Stomach (tissue), 9 donors: ENCODE measurements around the gene CDK2AP2. TPM values are rescaled to one million over a fixed set of nuclear protein-coding genes. Genes with fewer than 3 reads are reported as not detected.

ENCODE experiments used
- DNase-seq, 2 donors: peaks; one replicate each; pipeline versions ENCODE4 v3.0.0 to v3.0.0-alpha.2; 2013 to 2019
- H3K27ac ChIP-seq, 5 donors: fragments of 200-600 bp in 4 of 5; sonication (generic) in 4 of 5; one replicate each; pipeline ENCODE4 v1.5.1; 2013 to 2019; ENCODE audit warnings: mild to moderate bottlenecking in 1 of 5, moderate library complexity in 1 of 5
- H3K27me3 ChIP-seq, 3 donors: fragments of 200-600 bp; sonication (generic); one replicate each; pipeline ENCODE4 v1.5.1; 2017 to 2019; ENCODE audit warnings: mixed run types in 1 of 3
- H3K36me3 ChIP-seq, 4 donors: fragments of 200-600 bp; sonication (generic); 1 replicate in 3 of 4; 2 replicates in 1 of 4; pipeline ENCODE4 v1.5.1; 2016 to 2019
- H3K4me1 ChIP-seq, 4 donors: fragments of 200-600 bp; sonication (generic); one replicate each; pipeline ENCODE4 v1.5.1; 2016 to 2019
- H3K4me3 ChIP-seq, 4 donors: fragments of 200-600 bp; sonication (generic) in 3 of 4; one replicate each; pipeline ENCODE4 v1.5.1; 2016 to 2019; ENCODE audit warnings: mild to moderate bottlenecking in 1 of 4
- H3K9me3 ChIP-seq, 4 donors: fragments of 200-600 bp; sonication (generic); one replicate each; pipeline ENCODE4 v1.5.1; 2016 to 2019
- EP300 ChIP-seq: sonication (generic); formaldehyde crosslinking; IDR thresholded peaks from one replicate; pipeline ENCODE4 v1.6.1; 2017; ENCODE audit warnings: antibody characterized with exemption
- POLR2A ChIP-seq, 4 donors: fragments of 450-650 bp; IDR thresholded peaks; one replicate each; pipeline ENCODE4 v1.6.1; 2016; ENCODE audit warnings: antibody characterized with exemption in 4 of 4, control low read depth in 2 of 4, mild to moderate bottlenecking in 1 of 4, moderate library complexity in 1 of 4
- POLR2AphosphoS5 ChIP-seq, 3 donors: sonication (generic); formaldehyde crosslinking; IDR thresholded peaks; one replicate each; pipeline ENCODE4 v1.6.1; 2016; ENCODE audit warnings: antibody characterized with exemption in 3 of 3
- WGBS, 5 donors: extraction: QIAGEN DNeasy Blood & Tissue Kit in 3 of 5; methylation state at CpG; one replicate each; pipeline versions ENCODE4 v1.1.5 to v1.1.7; 2013 to 2018; 5-methylcytosine and 5-hydroxymethylcytosine counted together
- intact Hi-C: fragments of 100-400 bp; cut with DNase I; formaldehyde crosslinking; loops from one replicate; pipeline ENCODE4 v1.15.1; 2023; ENCODE audit warnings: low total_unique reads
- polyA plus RNA-seq, 3 donors: library from polyadenylated mRNA; stranded (reverse); fragments of 200-250 nt; gene quantifications; one replicate each; pipeline ENCODE4 v1.2.3, GENCODE V29; 2013
- total RNA-seq, 5 donors: library from RNA; depleted of rRNA; stranded (reverse); fragments of >200 nt; gene quantifications; one replicate each; pipeline versions ENCODE4 v1.1.0 to v1.2.3, GENCODE V29; 2014 to 2016
- TF ChIP-seq, protein P1 (sequence below), 7 experiments: fragments of 450-650 bp in 4 of 7; fragments of 200-600 bp in 3 of 7; sonication (generic) in 3 of 7; IDR thresholded peaks; one replicate each; pipeline ENCODE4 v1.5.1; 2016 to 2019; ENCODE audit warnings: antibody characterized with exemption in 7 of 7, control low read depth in 2 of 7, mild to moderate bottlenecking in 1 of 7
- donor health status: healthy with polysubstance abuse.
- donor health status: Bipolar disorder and iron deficiency.
- donor health status: healthy.

The CDK2AP2 gene
- total and polyA plus RNA-seq, 8 donors: 8.3 to 95.9 (median 62.3) TPM

DNA sequence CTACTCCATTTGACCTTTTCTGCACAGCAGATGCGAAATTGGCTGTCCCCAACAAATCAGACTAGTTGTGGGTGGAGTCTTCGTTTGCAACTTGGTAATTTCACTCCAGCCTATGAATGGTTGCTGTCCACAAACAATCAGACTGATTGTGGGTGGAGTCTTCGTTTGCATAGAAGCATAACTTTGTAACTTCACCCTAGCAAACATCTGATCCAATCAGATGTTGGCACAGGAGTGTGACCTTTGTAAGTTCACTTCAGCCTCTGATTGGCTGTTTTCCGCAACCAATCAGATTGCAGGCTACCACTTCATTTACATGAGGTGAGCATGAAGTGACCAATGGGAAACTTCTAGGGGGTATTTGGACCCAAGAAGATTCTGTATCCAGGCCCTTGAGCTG lies 31.6 kb upstream of the CDK2AP2 start:
- Histone ChIP-seq H3K4me1 (peaks cover 0 to under 1% (median 0%) of the 10 kb centered on the region in 4 donors), H3K9me3 (peaks cover 0 to 4% (median 2%) of the 10 kb centered on the region in 4 donors), H3K27me3 (no peaks in the 10 kb centered on the region), H3K36me3 (no peaks in the 10 kb centered on the region), H3K27ac (no peak overlapping the region), H3K4me3 (no peak overlapping the region)
- intact Hi-C loops: no loop called here
- no peak for DNase-seq
- no peak for TF ChIP-seq POLR2AphosphoS5 (IDR thresholded peaks at IDR 0.05)
- TF ChIP-seq, protein P1, sequence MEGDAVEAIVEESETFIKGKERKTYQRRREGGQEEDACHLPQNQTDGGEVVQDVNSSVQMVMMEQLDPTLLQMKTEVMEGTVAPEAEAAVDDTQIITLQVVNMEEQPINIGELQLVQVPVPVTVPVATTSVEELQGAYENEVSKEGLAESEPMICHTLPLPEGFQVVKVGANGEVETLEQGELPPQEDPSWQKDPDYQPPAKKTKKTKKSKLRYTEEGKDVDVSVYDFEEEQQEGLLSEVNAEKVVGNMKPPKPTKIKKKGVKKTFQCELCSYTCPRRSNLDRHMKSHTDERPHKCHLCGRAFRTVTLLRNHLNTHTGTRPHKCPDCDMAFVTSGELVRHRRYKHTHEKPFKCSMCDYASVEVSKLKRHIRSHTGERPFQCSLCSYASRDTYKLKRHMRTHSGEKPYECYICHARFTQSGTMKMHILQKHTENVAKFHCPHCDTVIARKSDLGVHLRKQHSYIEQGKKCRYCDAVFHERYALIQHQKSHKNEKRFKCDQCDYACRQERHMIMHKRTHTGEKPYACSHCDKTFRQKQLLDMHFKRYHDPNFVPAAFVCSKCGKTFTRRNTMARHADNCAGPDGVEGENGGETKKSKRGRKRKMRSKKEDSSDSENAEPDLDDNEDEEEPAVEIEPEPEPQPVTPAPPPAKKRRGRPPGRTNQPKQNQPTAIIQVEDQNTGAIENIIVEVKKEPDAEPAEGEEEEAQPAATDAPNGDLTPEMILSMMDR (IDR thresholded peaks at IDR 0.05): no peak
- TF ChIP-seq EP300: no peak
- no peak for TF ChIP-seq POLR2A (IDR thresholded peaks at IDR 0.05)
- 77 to 88% (median 80%) methylated on average over 4 of the region's 4 CpGs for WGBS, 5 donors

GRCh38 chr11:67538823-67539505 lies 31.0 kb upstream of the CDK2AP2 start:
- no peak for DNase-seq
- no peaks in the 10 kb centered on the region for H3K4me1 ChIP-seq
- no peak overlapping the region for H3K4me3 ChIP-seq
- no peak overlapping the region for H3K27ac ChIP-seq
- 80 to 90% (median 87%) methylated on average over 9 to 10 of the region's 10 CpGs for WGBS, 5 donors
- intact Hi-C loops: no loop called here
- no peaks in the 10 kb centered on the region for H3K27me3 ChIP-seq
- TF ChIP-seq POLR2AphosphoS5 (IDR thresholded peaks at IDR 0.05) (no peak), EP300 (no peak), POLR2A (IDR thresholded peaks at IDR 0.05) (no peak)
- TF ChIP-seq, protein P1 (IDR thresholded peaks at IDR 0.05): no peak
- H3K9me3 ChIP-seq: peaks cover 0 to 10% (median 4%) of the 10 kb centered on the region in 4 donors
- H3K36me3 ChIP-seq: no peaks in the 10 kb centered on the region

DNA sequence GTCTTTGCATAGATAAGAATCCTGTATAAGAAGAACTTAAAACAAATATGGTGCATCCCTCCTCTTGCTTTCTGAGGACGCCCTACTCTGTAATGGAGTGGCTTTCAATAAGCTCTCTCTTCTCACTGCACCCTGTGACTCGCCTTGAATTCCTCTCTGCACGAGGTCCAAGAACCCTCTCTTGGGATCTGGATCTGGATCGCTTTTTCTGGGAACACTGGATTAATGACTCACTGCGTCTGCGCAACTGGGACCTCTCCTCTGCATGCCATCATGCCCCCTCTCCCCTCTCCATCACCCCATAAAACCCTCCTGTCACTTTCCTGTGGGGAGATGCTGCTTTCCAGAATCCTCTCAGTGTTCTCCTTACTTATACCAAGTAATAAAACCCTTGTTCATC lies 30.3 kb upstream of the CDK2AP2 start:
- no peaks in the 10 kb centered on the region for H3K27me3 ChIP-seq
- intact Hi-C loops: no loop called here
- no peak for DNase-seq
- H3K36me3 ChIP-seq: no peaks in the 10 kb centered on the region
- no peak overlapping the region for H3K4me3 ChIP-seq
- H3K9me3 ChIP-seq: peaks cover 0 to 16% (median 10%) of the 10 kb centered on the region in 4 donors
- no peak for TF ChIP-seq POLR2A (IDR thresholded peaks at IDR 0.05)
- TF ChIP-seq POLR2AphosphoS5 (IDR thresholded peaks at IDR 0.05): no peak
- TF ChIP-seq EP300: no peak
- TF ChIP-seq, protein P1 (IDR thresholded peaks at IDR 0.05): no peak
- no peak overlapping the region for H3K27ac ChIP-seq
- no peaks in the 10 kb centered on the region for H3K4me1 ChIP-seq
- 75 to 78% (median 77%) methylated on average over 6 of the region's 6 CpGs for WGBS, 5 donors

- 70 to 78% (median 74%) methylated on average over 1 of the region's 1 CpG for WGBS, 5 donors
- DNase-seq: no peak
- peaks cover 0 to 18% (median 10%) of the 10 kb centered on the region in 4 donors for H3K9me3 ChIP-seq
- TF ChIP-seq, protein P1 (IDR thresholded peaks at IDR 0.05): no peak
- TF ChIP-seq POLR2A (IDR thresholded peaks at IDR 0.05): no peak
- H3K27ac ChIP-seq: no peak overlapping the region
- H3K4me3 ChIP-seq: no peak overlapping the region
- intact Hi-C loops: no loop called here
- no peaks in the 10 kb centered on the region for H3K27me3 ChIP-seq
- H3K4me1 ChIP-seq: no peaks in the 10 kb centered on the region
- H3K36me3 ChIP-seq: no peaks in the 10 kb centered on the region
Observed at GRCh38 chr11:67535561-67535960, 27.6 kb upstream of the CDK2AP2 start.
